ENCODE measurements around the gene PIP5K1A.

PIP5K1A gene

DNA sequence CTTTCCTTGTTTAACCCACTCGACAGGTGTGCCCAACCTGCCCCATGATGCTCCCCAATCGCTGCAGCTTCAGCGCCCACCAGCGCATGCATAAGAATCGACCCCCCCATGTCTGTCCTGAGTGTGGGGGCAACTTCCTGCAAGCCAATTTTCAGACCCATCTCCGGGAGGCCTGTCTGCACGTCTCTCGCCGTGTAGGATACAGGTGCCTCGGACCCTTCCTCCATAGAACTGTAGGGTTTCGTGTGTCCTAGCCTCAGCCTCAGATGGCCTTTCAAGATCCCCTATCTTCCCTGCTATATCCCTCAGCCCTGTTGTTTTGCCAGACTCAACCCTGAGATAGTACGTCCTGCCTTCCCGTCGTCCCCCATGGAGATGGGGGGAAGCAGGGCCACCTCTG is 90.2 kb downstream of the PIP5K1A start:
- in situ Hi-C loops (cut with MboI; ENCODE audit: low sequenced_read_pairs), result no loop called here

DNA sequence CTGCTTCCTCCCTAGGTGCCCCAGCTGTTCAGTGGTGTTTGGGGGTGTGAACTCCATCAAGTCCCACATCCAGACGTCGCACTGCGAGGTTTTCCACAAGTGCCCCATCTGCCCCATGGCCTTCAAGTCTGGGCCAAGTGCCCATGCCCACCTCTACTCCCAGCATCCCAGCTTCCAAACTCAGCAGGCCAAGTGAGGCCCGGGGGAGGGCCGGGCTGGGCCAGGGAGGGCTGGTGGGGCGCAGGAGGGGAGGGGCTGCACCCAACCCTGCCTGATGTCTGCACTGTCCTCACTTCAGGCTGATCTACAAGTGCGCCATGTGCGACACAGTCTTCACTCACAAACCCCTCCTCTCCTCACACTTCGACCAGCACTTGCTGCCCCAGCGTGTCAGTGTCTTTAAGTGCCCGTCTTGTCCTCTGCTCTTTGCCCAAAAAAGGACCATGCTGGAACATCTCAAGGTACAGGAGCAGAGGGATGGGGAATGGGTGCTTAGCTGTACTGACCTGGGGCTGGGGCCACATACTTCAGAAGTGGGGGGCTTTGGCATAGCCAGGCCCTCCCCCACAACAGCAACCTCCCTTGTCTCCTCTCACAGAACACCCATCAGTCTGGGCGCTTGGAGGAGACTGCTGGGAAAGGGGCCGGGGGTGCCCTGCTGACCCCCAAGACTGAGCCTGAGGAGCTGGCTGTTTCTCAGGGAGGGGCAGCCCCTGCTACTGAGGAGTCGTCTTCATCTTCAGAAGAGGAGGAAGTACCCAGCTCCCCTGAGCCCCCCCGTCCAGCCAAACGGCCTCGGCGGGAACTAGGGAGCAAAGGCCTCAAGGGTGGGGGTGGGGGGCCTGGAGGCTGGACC is 91.0 kb downstream of the PIP5K1A start:
- in situ Hi-C loops (cut with MboI; ENCODE audit: low sequenced_read_pairs), result no loop called here

DNA sequence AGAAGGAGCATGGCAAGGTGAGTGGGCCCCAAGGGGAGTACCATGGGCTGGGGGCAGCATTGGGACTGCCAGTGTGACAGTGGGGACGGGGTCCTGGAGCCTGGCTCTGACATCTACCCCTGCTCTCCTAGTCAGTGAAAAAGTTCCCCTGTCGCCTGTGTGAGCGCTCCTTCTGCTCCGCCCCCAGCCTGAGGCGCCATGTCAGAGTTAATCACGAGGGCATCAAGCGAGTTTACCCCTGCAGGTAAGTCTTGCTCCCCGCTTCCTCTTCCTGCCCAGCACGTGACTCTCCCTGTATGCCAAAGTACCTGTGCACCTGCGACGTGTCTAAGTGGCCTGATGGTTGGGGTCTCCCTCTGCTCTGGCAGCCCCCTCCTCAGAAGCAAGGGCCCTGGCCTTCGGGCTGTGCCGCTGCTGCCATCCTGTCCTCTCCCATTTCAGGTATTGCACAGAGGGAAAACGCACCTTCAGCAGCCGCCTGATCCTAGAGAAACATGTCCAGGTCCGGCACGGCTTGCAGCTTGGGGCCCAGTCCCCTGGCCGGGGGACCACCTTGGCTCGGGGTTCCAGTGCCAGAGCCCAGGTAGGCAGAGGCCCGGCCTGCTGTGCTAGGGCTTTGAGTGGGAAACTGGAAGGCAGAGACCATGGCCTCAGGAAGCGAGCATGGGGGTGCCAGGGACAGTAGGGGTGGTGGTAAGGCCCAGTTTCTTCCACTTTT is 91.8 kb downstream of the PIP5K1A start:
- in situ Hi-C loops (cut with MboI; ENCODE audit: low sequenced_read_pairs), result no loop called here

DNA sequence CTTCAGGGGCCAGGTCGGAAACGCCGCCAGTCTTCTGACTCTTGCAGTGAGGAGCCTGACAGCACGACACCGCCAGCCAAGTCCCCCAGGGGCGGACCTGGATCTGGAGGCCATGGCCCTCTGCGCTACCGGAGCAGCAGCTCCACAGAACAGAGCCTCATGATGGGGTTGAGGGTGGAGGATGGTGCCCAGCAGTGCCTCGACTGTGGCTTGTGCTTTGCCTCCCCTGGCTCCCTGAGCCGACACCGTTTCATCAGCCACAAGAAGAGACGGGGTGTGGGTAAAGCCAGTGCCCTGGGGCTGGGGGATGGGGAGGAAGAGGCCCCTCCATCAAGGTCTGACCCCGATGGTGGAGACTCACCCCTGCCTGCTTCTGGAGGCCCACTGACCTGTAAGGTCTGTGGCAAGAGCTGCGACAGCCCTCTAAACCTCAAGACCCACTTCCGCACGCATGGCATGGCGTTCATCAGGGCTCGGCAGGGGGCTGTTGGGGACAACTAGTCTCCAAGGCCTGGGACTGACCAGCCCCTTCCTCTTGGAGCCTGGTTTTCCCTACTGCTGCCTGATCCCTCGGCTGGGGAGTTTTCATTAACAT is 92.5 kb downstream of the PIP5K1A start:
- in situ Hi-C loops (cut with MboI; ENCODE audit: low sequenced_read_pairs), result no loop called here

DNA sequence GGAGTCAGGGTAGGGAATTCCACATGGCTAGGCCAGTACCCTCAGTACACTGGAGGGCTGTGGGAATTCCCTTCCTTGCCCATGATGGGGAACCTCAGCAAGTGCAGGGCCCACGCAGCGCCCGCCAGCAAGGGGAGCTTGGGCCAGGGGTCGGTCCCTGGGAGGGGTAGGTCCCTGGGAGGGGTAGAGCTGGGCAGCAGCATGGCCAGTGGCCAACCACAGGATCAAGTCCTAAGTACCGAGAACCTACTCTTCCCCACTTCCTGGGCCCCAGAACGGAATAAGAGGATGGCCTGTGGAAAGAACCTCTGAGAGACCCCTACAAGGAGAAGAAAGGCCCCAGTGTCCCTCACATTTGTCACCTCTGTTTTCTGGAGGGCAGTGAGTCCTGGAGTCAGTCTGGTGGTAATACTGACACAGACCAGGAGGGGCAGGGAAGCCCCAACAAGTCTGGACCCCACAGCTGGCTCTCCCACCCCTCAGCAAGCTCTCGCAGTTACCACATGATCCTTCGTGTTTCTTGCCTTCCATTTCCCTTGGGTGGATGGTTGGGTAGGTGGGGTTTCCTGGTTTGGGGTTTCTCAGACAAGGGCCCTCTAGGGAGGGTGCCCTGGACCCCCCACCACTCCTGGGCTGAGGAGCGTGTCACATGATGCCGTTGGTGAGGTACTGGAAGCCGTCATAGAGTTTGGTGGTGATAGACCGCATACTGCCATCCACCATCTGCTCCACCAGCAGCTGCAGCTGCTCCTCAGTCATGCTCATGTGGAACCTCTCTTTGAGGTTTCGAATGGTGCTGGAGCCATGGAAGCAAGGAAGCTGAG is 94.1 kb downstream of the PIP5K1A start:
- in situ Hi-C loops (cut with MboI; ENCODE audit: low sequenced_read_pairs), result no loop called here

DNA sequence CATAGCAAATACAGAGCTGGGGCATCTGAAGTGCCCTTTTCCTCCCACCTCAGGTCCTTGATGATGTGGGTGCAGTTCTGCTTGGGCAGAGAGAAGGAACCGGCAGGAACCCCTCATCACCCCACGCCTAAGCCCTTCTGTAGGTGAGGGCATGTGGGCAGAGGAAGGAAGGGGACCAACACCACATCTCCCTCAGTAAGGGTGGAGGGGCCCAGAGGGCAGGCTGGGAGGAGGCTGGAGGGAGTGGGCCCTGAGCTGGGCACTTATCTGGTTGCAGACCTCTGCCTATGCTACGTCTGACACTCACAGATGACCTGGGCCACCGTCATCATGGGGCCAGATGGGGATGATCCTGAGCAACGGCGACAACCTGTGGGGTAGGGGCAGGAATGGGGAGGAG is 94.7 kb downstream of the PIP5K1A start:
- in situ Hi-C loops (cut with MboI; ENCODE audit: low sequenced_read_pairs), result no loop called here

DNA sequence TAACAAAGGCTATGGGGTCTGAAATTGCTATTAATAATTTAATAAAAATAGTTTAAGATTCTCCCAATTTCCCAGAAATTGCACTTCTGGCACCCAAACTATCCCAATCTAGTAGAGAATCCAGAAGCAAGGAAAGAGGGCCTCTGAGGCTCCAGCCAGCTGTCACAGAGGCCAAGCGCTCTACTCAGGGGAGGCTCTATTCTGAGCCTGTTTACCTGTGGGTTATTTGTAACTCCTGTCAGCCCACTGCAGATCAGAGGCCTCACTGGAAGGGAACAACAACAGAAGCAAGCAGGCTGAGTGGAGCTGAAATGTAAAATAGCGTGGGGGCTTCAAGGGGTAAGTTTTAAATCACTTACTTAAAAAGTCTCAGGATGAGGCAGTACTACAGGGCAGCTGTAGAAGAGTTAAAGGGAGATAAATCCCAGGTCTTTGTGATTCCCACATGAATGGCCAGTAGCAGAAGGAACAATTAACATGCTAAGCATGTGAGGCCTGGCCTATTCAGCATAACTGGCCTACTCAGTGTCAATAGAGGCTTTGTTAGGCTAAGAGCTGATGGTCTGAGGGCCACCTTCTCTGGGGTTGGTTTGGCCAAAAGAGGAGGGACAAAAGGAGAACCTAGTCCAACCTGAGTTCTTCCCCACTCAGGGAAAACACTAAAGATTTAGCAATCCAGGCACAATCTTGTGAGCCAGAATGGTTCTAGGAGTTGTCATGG is 96.5 kb downstream of the PIP5K1A start:
- in situ Hi-C loops (cut with MboI; ENCODE audit: low sequenced_read_pairs), result no loop called here

Data from hTERT RPE-1 (cell line).